ENCODE measurements around the gene PIK3C2G.

PIK3C2G gene

GRCh38 chr12:18257251-18257650, 4.1 kb upstream of the PIK3C2G start:
- DNase-seq = no peak
- no CpG with 5 or more reads among the region's 3 CpGs for WGBS (ENCODE audit: extremely low coverage, insufficient coverage, low lambda C conversion rate)

GRCh38 chr12:18258929-18259328, 2.4 kb upstream of the PIK3C2G start:
- Histone ChIP-seq H4K5ac (ENCODE audit: low read length) (no peak overlapping the region), H2BK120ac (ENCODE audit: low read depth, low read length) (no peak overlapping the region), H3K79me1 (ENCODE audit: low read length) (no peaks in the 10 kb centered on the region), H2AK5ac (ENCODE audit: low read length) (no peak overlapping the region), H3K27me3 (ENCODE audit: insufficient read depth, low read length, poor library complexity) (no peaks in the 10 kb centered on the region), H3K4me2 (ENCODE audit: low read length) (no peak overlapping the region), H2BK5ac (ENCODE audit: low read length) (no peak overlapping the region), H3K4me1 (ENCODE audit: control insufficient read depth, low read depth, low read length) (no peaks in the 10 kb centered on the region), H3K79me2 (ENCODE audit: control insufficient read depth, insufficient read depth, low read length) (no peaks in the 10 kb centered on the region), H3K23ac (ENCODE audit: low read length) (no peak overlapping the region), H3K4ac (ENCODE audit: low read depth, low read length) (no peak overlapping the region), H3K36me3 (ENCODE audit: control insufficient read depth, insufficient read depth, low read length) (no peaks in the 10 kb centered on the region), H3K27ac (ENCODE audit: low read depth, low read length) (no peak overlapping the region), H3K9ac (ENCODE audit: low read length) (no peak overlapping the region), H3K56ac (ENCODE audit: low read length) (no peak overlapping the region), H3K18ac (ENCODE audit: low read length) (no peak overlapping the region), H2BK15ac (replicated peaks; ENCODE audit: low read depth) (no peak overlapping the region), H3K4me3 (ENCODE audit: low read length) (no peak overlapping the region), H4K8ac (ENCODE audit: low read depth, low read length) (no peak overlapping the region)
- no peak for DNase-seq
- WGBS (ENCODE audit: extremely low coverage, insufficient coverage, low lambda C conversion rate) = no CpG with 5 or more reads among the region's 2 CpGs

More at GRCh38 chr12:18257251-18257650, 4.1 kb upstream of the PIK3C2G start:
- Histone ChIP-seq H3K4ac (ENCODE audit: low read depth, low read length) (no peak overlapping the region), H2AK5ac (ENCODE audit: low read length) (no peak overlapping the region), H2BK15ac (replicated peaks; ENCODE audit: low read depth) (no peak overlapping the region), H2BK5ac (ENCODE audit: low read length) (no peak overlapping the region), H3K56ac (ENCODE audit: low read length) (no peak overlapping the region), H4K5ac (ENCODE audit: low read length) (no peak overlapping the region), H2BK120ac (ENCODE audit: low read depth, low read length) (no peak overlapping the region), H4K8ac (ENCODE audit: low read depth, low read length) (no peak overlapping the region), H3K9ac (ENCODE audit: low read length) (no peak overlapping the region), H3K36me3 (ENCODE audit: control insufficient read depth, insufficient read depth, low read length) (no peaks in the 10 kb centered on the region), H3K79me2 (ENCODE audit: control insufficient read depth, insufficient read depth, low read length) (no peaks in the 10 kb centered on the region), H3K27ac (ENCODE audit: low read depth, low read length) (no peak overlapping the region), H3K4me3 (ENCODE audit: low read length) (no peak overlapping the region), H3K27me3 (ENCODE audit: insufficient read depth, low read length, poor library complexity) (no peaks in the 10 kb centered on the region), H3K4me2 (ENCODE audit: low read length) (no peak overlapping the region), H3K4me1 (ENCODE audit: control insufficient read depth, low read depth, low read length) (no peaks in the 10 kb centered on the region), H3K23ac (ENCODE audit: low read length) (no peak overlapping the region), H3K18ac (ENCODE audit: low read length) (no peak overlapping the region), H3K79me1 (ENCODE audit: low read length) (no peaks in the 10 kb centered on the region)

GRCh38 chr12:18259906-18260682, 1.2 kb upstream of the PIK3C2G start:
- H3K56ac ChIP-seq (ENCODE audit: low read length) = no peak overlapping the region
- no peak overlapping the region for H2BK120ac ChIP-seq (ENCODE audit: low read depth, low read length)
- no CpG with 5 or more reads among the region's 1 CpG for WGBS (ENCODE audit: extremely low coverage, insufficient coverage, low lambda C conversion rate)
- H3K27ac ChIP-seq (ENCODE audit: low read depth, low read length) = no peak overlapping the region
- no peak overlapping the region for H2AK5ac ChIP-seq (ENCODE audit: low read length)
- no peak overlapping the region for H4K5ac ChIP-seq (ENCODE audit: low read length)
- no peaks in the 10 kb centered on the region for H3K79me2 ChIP-seq (ENCODE audit: control insufficient read depth, insufficient read depth, low read length)
- no peak overlapping the region for H4K8ac ChIP-seq (ENCODE audit: low read depth, low read length)
- H3K4me2 ChIP-seq (ENCODE audit: low read length) = no peak overlapping the region
- H2BK15ac ChIP-seq (replicated peaks; ENCODE audit: low read depth) = no peak overlapping the region
- no peak for DNase-seq
- no peak overlapping the region for H3K4me3 ChIP-seq (ENCODE audit: low read length)
- H3K9ac ChIP-seq (ENCODE audit: low read length) = no peak overlapping the region
- H3K4me1 ChIP-seq (ENCODE audit: control insufficient read depth, low read depth, low read length) = no peaks in the 10 kb centered on the region
- H3K4ac ChIP-seq (ENCODE audit: low read depth, low read length) = no peak overlapping the region
- no peaks in the 10 kb centered on the region for H3K36me3 ChIP-seq (ENCODE audit: control insufficient read depth, insufficient read depth, low read length)
- no peak overlapping the region for H3K18ac ChIP-seq (ENCODE audit: low read length)
- H3K27me3 ChIP-seq (ENCODE audit: insufficient read depth, low read length, poor library complexity) = no peaks in the 10 kb centered on the region
- H3K23ac ChIP-seq (ENCODE audit: low read length) = no peak overlapping the region
- no peaks in the 10 kb centered on the region for H3K79me1 ChIP-seq (ENCODE audit: low read length)
- no peak overlapping the region for H2BK5ac ChIP-seq (ENCODE audit: low read length)

- no peak overlapping the region for H3K4me3 ChIP-seq (ENCODE audit: low read length)
- no peak overlapping the region for H3K9ac ChIP-seq (ENCODE audit: low read length)
- no peak overlapping the region for H4K5ac ChIP-seq (ENCODE audit: low read length)
- no peak overlapping the region for H2BK120ac ChIP-seq (ENCODE audit: low read depth, low read length)
- H3K27me3 ChIP-seq (ENCODE audit: insufficient read depth, low read length, poor library complexity) = no peaks in the 10 kb centered on the region
- H3K4me2 ChIP-seq (ENCODE audit: low read length) = no peak overlapping the region
- H2BK5ac ChIP-seq (ENCODE audit: low read length) = no peak overlapping the region
- H3K36me3 ChIP-seq (ENCODE audit: control insufficient read depth, insufficient read depth, low read length) = no peaks in the 10 kb centered on the region
- no CpG with 5 or more reads among the region's 5 CpGs for WGBS (ENCODE audit: extremely low coverage, insufficient coverage, low lambda C conversion rate)
- no peak overlapping the region for H3K23ac ChIP-seq (ENCODE audit: low read length)
- no peak overlapping the region for H3K56ac ChIP-seq (ENCODE audit: low read length)
- no peak overlapping the region for H3K4ac ChIP-seq (ENCODE audit: low read depth, low read length)
- no peaks in the 10 kb centered on the region for H3K79me2 ChIP-seq (ENCODE audit: control insufficient read depth, insufficient read depth, low read length)
- H2AK5ac ChIP-seq (ENCODE audit: low read length) = no peak overlapping the region
- H3K18ac ChIP-seq (ENCODE audit: low read length) = no peak overlapping the region
- H3K79me1 ChIP-seq (ENCODE audit: low read length) = no peaks in the 10 kb centered on the region
- no peaks in the 10 kb centered on the region for H3K4me1 ChIP-seq (ENCODE audit: control insufficient read depth, low read depth, low read length)
- no peak overlapping the region for H4K8ac ChIP-seq (ENCODE audit: low read depth, low read length)
- H3K27ac ChIP-seq (ENCODE audit: low read depth, low read length) = no peak overlapping the region
- no peak for DNase-seq
- no peak overlapping the region for H2BK15ac ChIP-seq (replicated peaks; ENCODE audit: low read depth)
These were observed 588 bp downstream of the PIK3C2G start for GRCh38 chr12:18261906-18262305.

GRCh38 chr12:18262514-18262913, 1.2 kb downstream of the PIK3C2G start:
- H3K27me3 ChIP-seq (ENCODE audit: insufficient read depth, low read length, poor library complexity) = no peaks in the 10 kb centered on the region
- H2BK120ac ChIP-seq (ENCODE audit: low read depth, low read length) = no peak overlapping the region
- DNase-seq = no peak
- no peak overlapping the region for H3K4ac ChIP-seq (ENCODE audit: low read depth, low read length)
- no peak overlapping the region for H3K4me2 ChIP-seq (ENCODE audit: low read length)
- WGBS (ENCODE audit: extremely low coverage, insufficient coverage, low lambda C conversion rate) = no CpG with 5 or more reads among the region's 2 CpGs
- H3K79me2 ChIP-seq (ENCODE audit: control insufficient read depth, insufficient read depth, low read length) = no peaks in the 10 kb centered on the region
- no peaks in the 10 kb centered on the region for H3K36me3 ChIP-seq (ENCODE audit: control insufficient read depth, insufficient read depth, low read length)
- H3K79me1 ChIP-seq (ENCODE audit: low read length) = no peaks in the 10 kb centered on the region
- no peak overlapping the region for H2BK5ac ChIP-seq (ENCODE audit: low read length)
- H3K4me1 ChIP-seq (ENCODE audit: control insufficient read depth, low read depth, low read length) = no peaks in the 10 kb centered on the region
- no peak overlapping the region for H4K8ac ChIP-seq (ENCODE audit: low read depth, low read length)
- H3K56ac ChIP-seq (ENCODE audit: low read length) = no peak overlapping the region
- no peak overlapping the region for H3K9ac ChIP-seq (ENCODE audit: low read length)
- H3K4me3 ChIP-seq (ENCODE audit: low read length) = no peak overlapping the region
- no peak overlapping the region for H2BK15ac ChIP-seq (replicated peaks; ENCODE audit: low read depth)
- no peak overlapping the region for H2AK5ac ChIP-seq (ENCODE audit: low read length)
- no peak overlapping the region for H3K27ac ChIP-seq (ENCODE audit: low read depth, low read length)
- no peak overlapping the region for H3K23ac ChIP-seq (ENCODE audit: low read length)
- H3K18ac ChIP-seq (ENCODE audit: low read length) = no peak overlapping the region
- no peak overlapping the region for H4K5ac ChIP-seq (ENCODE audit: low read length)

- H2BK15ac ChIP-seq (replicated peaks; ENCODE audit: low read depth) = no peak overlapping the region
- no peaks in the 10 kb centered on the region for H3K36me3 ChIP-seq (ENCODE audit: control insufficient read depth, insufficient read depth, low read length)
- H3K56ac ChIP-seq (ENCODE audit: low read length) = no peak overlapping the region
- H3K27ac ChIP-seq (ENCODE audit: low read depth, low read length) = no peak overlapping the region
- H3K4me3 ChIP-seq (ENCODE audit: low read length) = no peak overlapping the region
- no peaks in the 10 kb centered on the region for H3K4me1 ChIP-seq (ENCODE audit: control insufficient read depth, low read depth, low read length)
- no CpG with 5 or more reads among the region's 1 CpG for WGBS (ENCODE audit: extremely low coverage, insufficient coverage, low lambda C conversion rate)
- no peak overlapping the region for H3K18ac ChIP-seq (ENCODE audit: low read length)
- no peak overlapping the region for H3K4me2 ChIP-seq (ENCODE audit: low read length)
- DNase-seq = no peak
- H3K23ac ChIP-seq (ENCODE audit: low read length) = no peak overlapping the region
- H4K5ac ChIP-seq (ENCODE audit: low read length) = no peak overlapping the region
- H2BK5ac ChIP-seq (ENCODE audit: low read length) = no peak overlapping the region
- H2BK120ac ChIP-seq (ENCODE audit: low read depth, low read length) = no peak overlapping the region
- no peak overlapping the region for H3K9ac ChIP-seq (ENCODE audit: low read length)
- H3K4ac ChIP-seq (ENCODE audit: low read depth, low read length) = no peak overlapping the region
- H2AK5ac ChIP-seq (ENCODE audit: low read length) = no peak overlapping the region
- no peaks in the 10 kb centered on the region for H3K79me2 ChIP-seq (ENCODE audit: control insufficient read depth, insufficient read depth, low read length)
- H3K27me3 ChIP-seq (ENCODE audit: insufficient read depth, low read length, poor library complexity) = no peaks in the 10 kb centered on the region
- no peaks in the 10 kb centered on the region for H3K79me1 ChIP-seq (ENCODE audit: low read length)
- no peak overlapping the region for H4K8ac ChIP-seq (ENCODE audit: low read depth, low read length)
These were observed 3.3 kb downstream of the PIK3C2G start for GRCh38 chr12:18264581-18265075.
